Progenitor cell of endocrine pancreas (in vitro differentiated cells): ENCODE data around the gene ZNF618. TPM values are rescaled to one million over a fixed set of nuclear protein-coding genes. Genes with fewer than 3 reads are reported as not detected.

Experiments used
- DNase-seq: peaks from one replicate; pipeline ENCODE4 v3.0.0; 2021; ENCODE audit warnings: low spot score; ENCODE audit not compliant: unreplicated experiment
- H3K27ac Mint-ChIP-seq: 2 replicates; pipeline ENCODE4 v1.8.0; 2021; ENCODE audit warnings: mild to moderate bottlenecking, moderate library complexity, mixed read lengths
- H3K27me3 Mint-ChIP-seq: 2 replicates; pipeline ENCODE4 v1.8.0; 2021; ENCODE audit warnings: mixed read lengths
- H3K36me3 Mint-ChIP-seq: 2 replicates; pipeline ENCODE4 v1.8.0; 2022; ENCODE audit warnings: mixed read lengths; ENCODE audit not compliant: insufficient read depth
- H3K4me1 Mint-ChIP-seq: 2 replicates; pipeline ENCODE4 v1.8.0; 2021; ENCODE audit warnings: low read depth, mixed read lengths
- H3K4me3 Mint-ChIP-seq: 2 replicates; pipeline ENCODE4 v1.8.0; 2021; ENCODE audit warnings: low read depth, mild to moderate bottlenecking, moderate library complexity, mixed read lengths
- H3K9me3 Mint-ChIP-seq: 2 replicates; pipeline ENCODE4 v1.8.0; 2021; ENCODE audit warnings: low read depth, mixed read lengths
- CTCF ChIP-seq: fragments of 200-600 bp; sonication (generic); IDR thresholded peaks from one replicate; pipeline ENCODE4 v1.5.0; 2021; ENCODE audit warnings: antibody characterized with exemption, mild to moderate bottlenecking; ENCODE audit not compliant: unreplicated experiment
- total RNA-seq: library from RNA; stranded (reverse); gene quantifications from 2 replicates; pipeline ENCODE4 v1.2.1, GENCODE V29; 2021

ZNF618 gene
- total RNA-seq, 1 donor from 2014 or later, result 85.8 TPM

DNA sequence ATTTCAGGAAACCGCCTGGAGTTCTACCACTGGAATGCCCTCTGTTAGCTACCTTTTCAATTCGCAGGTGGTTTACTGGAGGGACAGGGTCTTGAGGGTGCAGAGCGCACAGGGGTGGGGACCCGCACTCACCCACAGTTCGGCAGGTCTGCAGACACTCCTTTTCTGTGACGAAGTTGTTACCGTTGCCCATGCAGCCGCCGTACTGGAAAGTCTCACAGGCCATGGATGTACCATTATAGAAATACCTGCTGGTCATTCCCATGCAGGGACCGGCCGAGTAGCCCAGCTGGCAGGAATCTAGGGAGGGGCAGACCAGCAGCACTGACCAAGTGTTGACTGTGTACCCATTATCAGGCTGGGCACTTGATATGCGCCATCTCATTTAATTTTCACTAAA lies 185.2 kb downstream of the ZNF618 start:
- Mint-ChIP-seq H3K27me3 (no peaks in the 10 kb centered on the region), H3K4me1 (peaks cover 8% of the 10 kb centered on the region), H3K36me3 (peaks cover 50% of the 10 kb centered on the region), H3K27ac (peak overlapping the region; percentile 86), H3K4me3 (no peak overlapping the region), H3K9me3 (no peaks in the 10 kb centered on the region)
- TF ChIP-seq CTCF, result no peak
- no peak for DNase-seq

DNA sequence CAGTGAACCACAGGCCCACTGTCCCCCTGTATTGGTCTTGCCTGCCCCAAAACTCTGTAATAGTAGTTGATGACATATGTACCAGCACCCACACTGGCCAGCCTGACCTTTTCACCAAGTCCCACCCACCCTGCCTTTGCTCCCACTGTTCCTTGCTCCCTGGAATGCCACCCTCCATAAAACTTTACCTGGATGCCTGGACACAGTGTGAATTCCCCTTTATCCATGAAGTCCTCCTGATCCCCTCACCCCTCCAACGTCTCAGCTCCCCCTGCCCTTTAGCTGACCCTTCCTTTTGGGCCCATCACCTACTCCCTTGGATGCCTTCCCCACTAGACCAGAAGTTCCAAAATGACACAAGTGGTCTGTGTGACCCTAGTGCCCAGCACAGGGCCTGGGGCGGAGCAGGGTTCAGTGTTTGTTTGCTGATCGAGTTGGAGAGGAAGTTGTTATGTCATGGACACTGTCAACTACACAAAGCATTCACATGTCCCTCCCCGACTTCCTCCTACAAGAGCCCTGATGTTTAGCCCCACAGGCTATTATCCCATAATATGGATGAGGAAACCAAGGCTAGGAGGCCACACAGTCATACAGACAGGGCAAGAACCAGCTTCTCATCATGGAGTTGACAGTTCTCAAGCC lies 185.8 kb downstream of the ZNF618 start:
- H3K27me3 Mint-ChIP-seq, result no peaks in the 10 kb centered on the region
- H3K9me3 Mint-ChIP-seq, result no peaks in the 10 kb centered on the region
- no peak for DNase-seq
- peaks cover 50% of the 10 kb centered on the region for H3K36me3 Mint-ChIP-seq
- peak overlapping the region; percentile 90 for H3K27ac Mint-ChIP-seq
- H3K4me1 Mint-ChIP-seq, result peaks cover 8% of the 10 kb centered on the region
- H3K4me3 Mint-ChIP-seq, result no peak overlapping the region
- TF ChIP-seq CTCF, result no peak

- H3K9me3 Mint-ChIP-seq, result no peaks in the 10 kb centered on the region
- no peak overlapping the region for H3K4me3 Mint-ChIP-seq
- DNase-seq, result no peak
- TF ChIP-seq CTCF, result no peak
- peaks cover 45% of the 10 kb centered on the region for H3K36me3 Mint-ChIP-seq
- H3K4me1 Mint-ChIP-seq, result peaks cover 6% of the 10 kb centered on the region
- H3K27ac Mint-ChIP-seq, result no peak overlapping the region
- no peaks in the 10 kb centered on the region for H3K27me3 Mint-ChIP-seq
Measured at GRCh38 chr9:114065304-114065703, 189.2 kb downstream of the ZNF618 start.

- Mint-ChIP-seq H3K9me3 (no peaks in the 10 kb centered on the region), H3K4me3 (no peak overlapping the region), H3K4me1 (peaks cover 3% of the 10 kb centered on the region), H3K27me3 (no peaks in the 10 kb centered on the region), H3K27ac (no peak overlapping the region), H3K36me3 (peaks cover 29% of the 10 kb centered on the region)
- no peak for TF ChIP-seq CTCF
- no peak for DNase-seq
Measured at GRCh38 chr9:114069476-114070187, 193.5 kb downstream of the ZNF618 start.

DNA sequence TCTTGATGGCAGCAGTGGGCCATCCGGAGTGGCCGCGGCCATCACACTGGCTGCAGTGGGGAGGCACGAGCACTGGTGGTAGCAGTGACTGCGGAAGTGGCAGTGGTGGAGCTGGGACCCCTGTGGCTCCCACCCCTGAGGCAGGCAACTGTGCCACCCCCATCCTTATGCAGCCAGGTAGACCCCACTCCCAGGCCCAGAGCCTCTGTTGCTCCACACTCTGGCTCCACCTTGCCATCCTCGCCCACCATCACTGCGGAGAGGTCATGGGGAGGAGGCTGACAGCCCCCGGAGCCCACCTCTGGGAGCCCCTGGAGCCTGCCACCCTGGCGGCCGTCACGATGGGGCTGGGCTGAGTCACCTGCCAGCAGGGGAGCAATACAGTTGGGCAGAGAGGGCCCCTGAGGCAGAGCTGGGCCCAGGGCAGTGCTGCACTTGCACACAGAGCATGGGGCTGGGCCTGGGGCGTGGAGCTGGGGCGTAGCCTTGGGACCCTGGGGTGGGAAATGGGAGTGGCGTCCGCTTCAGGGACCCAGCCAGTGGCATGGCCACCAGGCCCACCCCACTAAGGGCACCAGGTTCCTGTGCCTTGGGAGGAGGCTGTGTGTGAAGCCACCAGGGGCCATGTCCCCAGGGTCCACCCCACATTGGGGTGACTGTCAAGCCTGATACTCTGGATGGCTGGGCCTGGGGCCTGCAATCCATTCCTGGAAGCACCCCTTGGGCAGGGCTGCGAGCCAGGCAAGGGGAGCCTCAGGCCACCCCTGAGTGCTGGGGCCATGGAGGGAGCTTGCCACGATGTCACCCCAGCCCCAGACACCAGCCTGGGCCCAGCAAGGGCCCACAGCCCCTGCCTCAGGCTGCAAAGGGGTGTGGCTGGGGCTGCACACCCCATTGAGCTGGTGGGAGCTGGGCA lies 194.3 kb downstream of the ZNF618 start:
- H3K4me3 Mint-ChIP-seq, result no peak overlapping the region
- H3K9me3 Mint-ChIP-seq, result no peaks in the 10 kb centered on the region
- TF ChIP-seq CTCF, result no peak
- peaks cover 35% of the 10 kb centered on the region for H3K36me3 Mint-ChIP-seq
- peaks cover 11% of the 10 kb centered on the region for H3K4me1 Mint-ChIP-seq
- DNase-seq, result no peak
- no peaks in the 10 kb centered on the region for H3K27me3 Mint-ChIP-seq
- H3K27ac Mint-ChIP-seq, result no peak overlapping the region
